HepG2 (cell line): ENCODE measurements around the gene CKS2. TPM values are rescaled to one million over a fixed set of nuclear protein-coding genes. Genes with fewer than 3 reads are reported as not detected.

ENCODE experiments used
- E2F1 ChIP-seq: sonication (generic); formaldehyde crosslinking; IDR thresholded peaks from 2 replicates; pipeline ENCODE4 v1.5.0; 2020; ENCODE audit warnings: missing genetic modification reagents
- HNF4A ChIP-seq: sonication (generic); formaldehyde crosslinking; IDR thresholded peaks from 2 replicates; pipeline ENCODE4 v1.4.0; 2020; ENCODE audit warnings: missing genetic modification reagents
- MAF1 ChIP-seq: sonication (generic); formaldehyde crosslinking; IDR thresholded peaks from 2 replicates; pipeline ENCODE4 v1.5.0; 2020; ENCODE audit warnings: missing genetic modification reagents, borderline replicate concordance
- PRMT3 ChIP-seq: sonication (generic); formaldehyde crosslinking; IDR thresholded peaks from 2 replicates; pipeline ENCODE4 v1.8.1; 2022; ENCODE audit warnings: low read depth, mild to moderate bottlenecking, moderate library complexity, missing genetic modification reagents, borderline replicate concordance
- RNF2 ChIP-seq: fragments of 450-650 bp; conservative IDR thresholded peaks from 2 replicates; pipeline ENCODE4 v1.6.1; 2016; ENCODE audit warnings: low read depth
- SOX13 ChIP-seq, 3 experiments: fragments of 450-650 bp in 1 of 3; sonication (generic) in 1 of 3; formaldehyde crosslinking in 1 of 3; IDR thresholded peaks in 2 of 3; conservative IDR thresholded peaks in 1 of 3; 2 replicates each; pipeline versions ENCODE4 v1.5.0 to v1.6.1; 2016 to 2020; ENCODE audit warnings: antibody characterized with exemption in 1 of 3, mild to moderate bottlenecking in 1 of 3, missing compliant biosample characterization in 1 of 3, missing genetic modification reagents in 1 of 3, moderate library complexity in 1 of 3
- SP1 ChIP-seq, 2 experiments: fragments of 450-650 bp in 1 of 2; sonication (generic) in 1 of 2; formaldehyde crosslinking in 1 of 2; IDR thresholded peaks; 2 replicates each; pipeline versions ENCODE4 v1.4.0 to v1.6.1; 2016 to 2020; ENCODE audit warnings: missing genetic modification reagents in 1 of 2
- TAF1 ChIP-seq: sonication (generic); formaldehyde crosslinking; IDR thresholded peaks from 2 replicates; pipeline ENCODE4 v1.4.0; 2020; ENCODE audit warnings: missing genetic modification reagents
- TARDBP ChIP-seq: sonication (generic); formaldehyde crosslinking; IDR thresholded peaks from 2 replicates; pipeline ENCODE4 v1.8.0; 2022; ENCODE audit warnings: mild to moderate bottlenecking, missing genetic modification reagents
- TRIM22 ChIP-seq: fragments of 450-650 bp; IDR thresholded peaks from 2 replicates; pipeline ENCODE4 v1.6.1; 2017
- ZMAT5 ChIP-seq: sonication (generic); formaldehyde crosslinking; IDR thresholded peaks from 2 replicates; pipeline ENCODE4 v1.5.0; 2020; ENCODE audit warnings: mild to moderate bottlenecking, low read depth, missing genetic modification reagents, borderline replicate concordance
- ZNF264 ChIP-seq: sonication (generic); formaldehyde crosslinking; IDR thresholded peaks from 2 replicates; pipeline ENCODE4 v1.4.0; 2020; ENCODE audit warnings: missing genetic modification reagents
- ZNF567 ChIP-seq: sonication (generic); formaldehyde crosslinking; IDR thresholded peaks from 2 replicates; pipeline ENCODE4 v1.8.1; 2023; ENCODE audit warnings: mild to moderate bottlenecking, missing genetic modification reagents, borderline replicate concordance
- ZNF609 ChIP-seq: sonication (generic); formaldehyde crosslinking; IDR thresholded peaks from 2 replicates; pipeline ENCODE4 v1.4.0; 2020; ENCODE audit warnings: mild to moderate bottlenecking, missing genetic modification reagents, borderline replicate concordance
- ZNF703 ChIP-seq: sonication (generic); formaldehyde crosslinking; IDR thresholded peaks from 2 replicates; pipeline ENCODE4 v1.5.1; 2020; ENCODE audit warnings: missing genetic modification reagents, mild to moderate bottlenecking, moderate library complexity, borderline replicate concordance
- ZSCAN29 ChIP-seq: sonication (generic); formaldehyde crosslinking; conservative IDR thresholded peaks from 2 replicates; pipeline ENCODE4 v1.4.0; 2020; ENCODE audit warnings: mild to moderate bottlenecking, missing genetic modification reagents
- ZXDC ChIP-seq: sonication (generic); formaldehyde crosslinking; IDR thresholded peaks from 2 replicates; pipeline ENCODE4 v1.5.0; 2020; ENCODE audit warnings: mild to moderate bottlenecking, missing genetic modification reagents
- polyA plus RNA-seq, 8 experiments: library from polyadenylated mRNA; depleted of rRNA in 3 of 8; stranded (reverse) in 7 of 8; unstranded in 1 of 8; fragments of >200 nt; fragmentation: Illumina TruSeq in 4 of 8; extraction: Trizol in 4 of 8; gene quantifications; 2 replicates each; pipeline versions ENCODE4 v1.2.1 to v1.2.3, GENCODE V29; 2011 to 2016; ENCODE audit warnings: low read depth in 4 of 8, missing spikeins in 1 of 8, mixed read lengths in 1 of 8; ENCODE audit not compliant: insufficient read depth in 1 of 8
- total RNA-seq, 5 experiments: library from RNA; depleted of rRNA; stranded (reverse); fragments of >200 nt; fragmentation: Illumina TruSeq; extraction: Trizol; gene quantifications; 2 replicates each; pipeline ENCODE4 v1.2.3, GENCODE V29; 2016; ENCODE audit warnings: low read depth in 1 of 5

Gene CKS2
- total and polyA plus RNA-seq, 2 of the 13 experiments (the other 11 are each of a cell fraction or from before 2014, with no cell fraction given), result 251 to 317 TPM

- TF ChIP-seq ZXDC (CRISPR knock-in tag), result no peak
- no peak for TF ChIP-seq E2F1 (CRISPR knock-in tag)
- TF ChIP-seq TARDBP (CRISPR knock-in tag), result no peak
- no peak for TF ChIP-seq SOX13 (IDR thresholded peaks at IDR 0.05)
- TF ChIP-seq SOX13 (CRISPR knock-in tag; conservative IDR thresholded peaks at IDR 0.05 in 1 of 2, IDR thresholded peaks at IDR 0.05 in 1 of 2), result no peak
- TF ChIP-seq ZNF703 (CRISPR knock-in tag), result no peak
- no peak for TF ChIP-seq TAF1 (CRISPR knock-in tag)
- TF ChIP-seq RNF2, result no peak
- TF ChIP-seq ZNF264 (CRISPR knock-in tag), result no peak
- no peak for TF ChIP-seq MAF1
- no peak for TF ChIP-seq ZSCAN29 (CRISPR knock-in tag)
- TF ChIP-seq HNF4A (CRISPR knock-in tag), result no peak
- no peak for TF ChIP-seq TRIM22
- no peak for TF ChIP-seq ZNF609 (CRISPR knock-in tag)
- TF ChIP-seq PRMT3 (CRISPR knock-in tag), result no peak
- no peak for TF ChIP-seq ZMAT5
- TF ChIP-seq ZNF567 (CRISPR knock-in tag), result no peak
- no peak for TF ChIP-seq SP1 (IDR thresholded peaks at IDR 0.05)
- TF ChIP-seq SP1 (CRISPR knock-in tag; IDR thresholded peaks at IDR 0.05), result no peak
These were observed 19.5 kb downstream of the CKS2 start (continued) for GRCh38 chr9:89330513-89330912.
